HS-27A (cell line): ENCODE results near the gene SLC4A1.

Experiments
- DNase-seq: peaks from one replicate; pipeline ENCODE4 v3.0.0-alpha.2; 2012; ENCODE audit warnings: low read depth, missing footprints

SLC4A1 gene

DNA sequence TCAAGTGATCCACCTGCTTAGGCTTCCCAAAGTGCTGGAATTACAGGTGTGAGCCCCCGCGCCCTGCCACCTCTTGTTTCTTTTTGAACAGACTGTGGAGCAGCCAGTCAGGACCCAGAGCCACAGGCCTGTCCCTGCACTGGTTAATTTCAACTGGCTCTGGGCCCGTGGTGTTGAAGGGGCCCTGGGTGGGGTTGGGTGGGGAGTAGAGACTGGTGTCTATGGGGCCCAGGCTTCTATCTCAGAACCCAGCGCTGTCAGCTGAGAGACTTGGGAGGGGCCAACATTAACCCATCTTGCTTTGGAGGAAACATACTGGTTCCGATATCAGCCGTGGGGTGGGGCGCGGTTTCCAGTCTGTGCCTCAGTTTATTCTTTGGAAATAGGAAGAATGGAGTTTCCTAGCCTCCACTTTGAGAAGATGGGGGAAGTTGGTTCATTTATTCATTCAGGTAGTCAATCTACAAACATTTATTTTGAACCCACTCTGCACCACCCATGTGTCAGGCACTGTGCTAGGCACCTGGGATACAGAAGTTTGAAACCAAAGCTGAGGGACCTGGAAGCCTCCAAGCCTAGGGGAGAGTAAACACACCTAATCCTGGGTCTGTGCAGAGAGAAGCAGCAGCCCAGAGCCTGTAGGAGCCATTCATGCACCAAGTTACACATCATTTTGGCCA is 15.5 kb upstream of the SLC4A1 start:
- DNase-seq = no peak

DNA sequence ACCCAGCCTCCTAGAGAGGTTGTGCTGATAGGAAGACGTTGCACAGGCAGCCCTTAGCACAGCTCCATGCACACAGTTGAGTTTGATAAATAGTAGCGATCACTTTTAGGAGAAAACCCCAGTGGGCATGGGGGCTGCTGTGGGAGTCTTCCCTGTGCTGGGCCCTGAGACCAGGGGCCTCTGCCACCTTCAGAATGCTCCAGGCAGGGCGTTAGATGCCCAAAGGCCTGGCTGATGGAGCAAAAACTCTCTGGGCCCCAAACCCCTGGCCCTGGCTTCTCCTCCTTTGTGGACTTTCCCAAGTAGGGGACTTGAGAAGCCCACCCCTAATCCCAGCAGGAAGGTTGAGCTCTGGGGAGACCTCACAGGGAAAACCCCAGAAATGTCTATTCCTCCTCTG is 14.3 kb upstream of the SLC4A1 start:
- no peak for DNase-seq

GRCh38 chr17:44281570-44281969 is 13.6 kb upstream of the SLC4A1 start:
- DNase-seq = no peak

- no peak for DNase-seq
Observed at GRCh38 chr17:44280392-44280937, 12.5 kb upstream of the SLC4A1 start.

DNA sequence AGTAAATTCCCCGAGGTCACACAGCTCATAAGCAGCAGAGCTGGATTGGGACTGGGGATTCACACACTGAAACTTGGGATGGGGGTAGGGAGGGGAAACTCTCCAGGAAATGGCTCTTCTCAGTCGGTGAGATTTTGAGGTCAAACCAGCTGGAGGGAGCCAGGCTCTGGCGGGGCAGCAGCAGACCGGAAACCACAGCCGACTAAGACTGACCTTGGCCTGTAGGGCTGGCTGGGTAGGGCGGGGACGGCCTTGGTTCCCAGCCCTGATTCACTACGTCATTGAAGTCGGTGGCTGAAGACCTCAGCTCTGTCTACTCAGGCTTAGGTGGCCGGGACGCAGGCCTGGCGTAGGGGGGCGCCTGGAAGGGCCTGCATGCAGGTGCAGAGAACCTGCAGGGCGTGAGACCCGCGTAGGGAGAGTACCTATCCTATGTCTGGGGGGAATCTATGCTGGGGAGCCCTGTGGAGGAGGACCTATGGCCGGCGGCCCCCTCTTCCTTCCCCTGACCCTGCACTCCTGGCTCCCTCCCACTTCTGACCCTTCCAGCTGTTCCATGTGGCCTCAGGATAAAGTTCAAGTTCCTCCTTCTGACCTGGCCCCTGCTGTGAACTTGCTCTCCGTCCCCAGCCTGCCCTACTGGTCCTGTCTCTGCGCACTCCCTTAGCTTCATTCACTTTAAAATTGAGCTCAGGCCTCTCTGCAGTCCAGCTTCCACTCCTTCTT is 11.9 kb upstream of the SLC4A1 start:
- DNase-seq = peak; percentile 29

GRCh38 chr17:44279346-44279665 is 11.4 kb upstream of the SLC4A1 start:
- no peak for DNase-seq

GRCh38 chr17:44277976-44278375 is 10.0 kb upstream of the SLC4A1 start:
- no peak for DNase-seq

GRCh38 chr17:44273607-44274006 is 5.7 kb upstream of the SLC4A1 start:
- DNase-seq = no peak

- no peak for DNase-seq
Observed at GRCh38 chr17:44272954-44273353, 5.0 kb upstream of the SLC4A1 start.

DNA sequence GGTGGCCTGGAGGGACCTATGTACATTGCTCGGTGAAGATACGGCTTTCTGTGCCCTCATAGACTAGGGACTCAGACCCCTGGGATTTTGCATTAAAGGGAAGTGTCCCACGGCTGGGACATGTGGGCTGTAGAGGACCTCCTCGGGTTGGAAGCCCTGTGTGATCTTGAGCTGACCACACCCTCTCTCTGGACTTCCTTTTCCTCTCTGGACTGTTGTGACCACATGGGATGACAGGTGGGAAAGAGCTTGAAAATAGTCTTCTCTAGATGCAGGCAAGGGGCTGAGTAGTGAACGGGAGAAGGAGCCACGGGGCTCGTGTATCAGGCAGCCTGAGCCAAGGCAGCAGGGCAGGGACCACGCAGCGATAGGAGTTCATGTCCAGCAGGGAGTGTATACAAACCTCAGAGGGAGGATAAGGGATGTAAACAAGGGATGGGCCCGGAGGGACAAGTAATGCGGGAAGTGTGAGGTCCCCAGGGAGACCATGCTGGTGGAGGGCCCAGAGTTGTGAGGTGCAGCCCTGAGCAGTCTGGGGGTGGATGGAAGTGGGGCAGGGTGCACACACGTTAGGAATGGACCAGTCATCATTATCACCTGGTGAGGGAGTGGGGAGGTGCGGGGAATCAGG is 4.5 kb upstream of the SLC4A1 start:
- no peak for DNase-seq

- DNase-seq = no peak
Observed at GRCh38 chr17:44269535-44270240, 1.8 kb upstream of the SLC4A1 start.

DNA sequence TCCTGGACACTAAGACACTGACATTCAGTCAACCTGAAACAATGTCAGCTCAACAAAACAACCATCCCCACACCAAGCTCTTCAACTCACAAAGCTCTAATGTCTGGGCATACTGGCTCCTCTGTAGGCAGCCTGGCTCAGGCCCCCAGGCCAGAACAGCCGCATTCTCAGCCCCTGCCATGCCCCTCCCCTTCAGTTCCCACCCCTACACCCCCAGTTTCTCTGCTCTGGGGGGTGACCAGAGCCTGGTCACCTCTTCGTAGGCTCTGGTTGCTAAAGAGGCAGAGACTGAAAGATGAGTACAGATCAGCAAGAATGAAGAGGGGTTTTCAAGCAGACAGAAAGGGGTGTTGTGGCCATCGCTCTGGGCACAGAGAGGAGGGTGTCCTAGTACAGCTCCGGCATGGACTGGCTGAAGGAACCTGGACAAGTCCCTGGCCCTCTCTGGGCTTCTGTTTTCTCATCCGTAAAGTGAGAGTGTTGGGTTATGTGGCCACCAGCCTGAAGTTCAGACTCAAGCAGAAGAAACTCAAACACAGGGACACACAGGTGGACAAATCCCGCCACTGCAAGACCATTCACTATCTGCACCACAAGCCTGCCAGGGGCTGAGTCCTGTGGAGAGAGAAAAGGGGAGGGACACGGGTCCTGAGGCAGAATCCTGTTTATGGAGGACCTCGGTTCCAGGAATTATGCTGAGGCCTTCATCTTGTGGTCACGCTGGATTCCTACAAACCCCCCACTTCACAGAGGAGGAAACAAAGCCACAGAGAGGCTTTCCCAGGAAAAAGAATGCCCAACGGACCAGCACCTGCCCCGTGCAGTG is 987 bp upstream of the SLC4A1 start:
- no peak for DNase-seq

- DNase-seq = no peak
Observed at GRCh38 chr17:44267165-44267455, 825 bp downstream of the SLC4A1 start.

DNA sequence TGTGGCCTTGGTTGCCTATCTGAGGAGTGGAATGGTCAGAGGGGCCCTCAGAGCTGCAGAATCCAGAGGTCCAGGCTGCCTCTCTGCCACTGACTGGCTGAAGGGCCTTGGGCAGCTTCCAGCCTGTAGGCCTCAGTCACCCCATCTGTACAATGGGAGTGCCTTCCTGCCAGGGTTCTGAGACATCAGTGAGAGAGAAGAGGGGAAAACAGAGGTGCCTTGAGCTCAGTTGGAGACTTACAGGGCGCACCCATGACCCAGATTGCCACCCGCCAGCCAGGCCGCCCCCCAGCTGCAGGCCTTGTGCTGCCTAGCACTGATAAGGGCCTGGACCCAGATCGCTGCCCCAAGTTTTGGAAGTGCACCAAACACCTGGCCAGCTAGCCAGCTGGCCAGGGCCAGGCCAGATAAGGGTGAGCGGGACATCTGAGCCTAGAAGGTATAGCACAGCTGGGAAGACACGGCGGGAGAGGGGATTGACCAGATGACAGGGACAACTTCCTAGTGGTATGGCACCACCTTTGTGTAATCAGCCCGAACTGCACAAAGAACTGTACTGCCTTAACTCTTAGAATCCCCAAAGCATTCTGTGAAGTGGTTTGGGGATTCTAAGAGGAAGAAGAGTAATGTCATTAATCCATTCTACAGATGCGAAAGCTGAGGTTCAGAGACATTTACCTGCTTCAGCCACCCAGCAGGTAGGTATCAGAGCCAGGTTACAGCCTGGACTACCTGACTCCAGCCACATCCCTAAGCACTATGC is 1.4 kb downstream of the SLC4A1 start:
- no peak for DNase-seq

- DNase-seq = no peak
Observed at GRCh38 chr17:44263345-44263902, 4.5 kb downstream of the SLC4A1 start.

- DNase-seq = no peak
Observed at GRCh38 chr17:44262654-44263225, 5.2 kb downstream of the SLC4A1 start.

DNA sequence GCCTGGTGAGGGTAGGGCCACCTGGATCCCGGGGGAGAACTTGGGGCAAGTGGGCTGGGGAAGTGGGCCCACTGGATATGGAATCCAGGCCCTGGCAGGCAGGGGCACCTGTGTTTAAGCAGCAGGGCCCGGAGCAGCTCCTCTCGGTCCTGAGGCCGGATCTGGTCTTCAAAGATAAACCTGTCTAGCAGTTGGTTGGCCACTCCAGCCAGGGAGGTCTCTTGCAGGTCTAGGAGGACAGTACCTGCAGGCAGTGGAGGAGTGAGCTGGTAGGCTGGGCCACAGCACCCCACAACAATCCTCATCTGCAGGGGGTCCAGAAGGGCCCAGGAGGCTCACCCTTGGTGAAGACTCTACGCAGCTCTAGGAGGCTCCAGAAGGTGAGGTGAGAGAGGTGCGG is 7.6 kb downstream of the SLC4A1 start:
- DNase-seq = no peak

GRCh38 chr17:44258811-44259351 is 9.1 kb downstream of the SLC4A1 start:
- DNase-seq = no peak

DNA sequence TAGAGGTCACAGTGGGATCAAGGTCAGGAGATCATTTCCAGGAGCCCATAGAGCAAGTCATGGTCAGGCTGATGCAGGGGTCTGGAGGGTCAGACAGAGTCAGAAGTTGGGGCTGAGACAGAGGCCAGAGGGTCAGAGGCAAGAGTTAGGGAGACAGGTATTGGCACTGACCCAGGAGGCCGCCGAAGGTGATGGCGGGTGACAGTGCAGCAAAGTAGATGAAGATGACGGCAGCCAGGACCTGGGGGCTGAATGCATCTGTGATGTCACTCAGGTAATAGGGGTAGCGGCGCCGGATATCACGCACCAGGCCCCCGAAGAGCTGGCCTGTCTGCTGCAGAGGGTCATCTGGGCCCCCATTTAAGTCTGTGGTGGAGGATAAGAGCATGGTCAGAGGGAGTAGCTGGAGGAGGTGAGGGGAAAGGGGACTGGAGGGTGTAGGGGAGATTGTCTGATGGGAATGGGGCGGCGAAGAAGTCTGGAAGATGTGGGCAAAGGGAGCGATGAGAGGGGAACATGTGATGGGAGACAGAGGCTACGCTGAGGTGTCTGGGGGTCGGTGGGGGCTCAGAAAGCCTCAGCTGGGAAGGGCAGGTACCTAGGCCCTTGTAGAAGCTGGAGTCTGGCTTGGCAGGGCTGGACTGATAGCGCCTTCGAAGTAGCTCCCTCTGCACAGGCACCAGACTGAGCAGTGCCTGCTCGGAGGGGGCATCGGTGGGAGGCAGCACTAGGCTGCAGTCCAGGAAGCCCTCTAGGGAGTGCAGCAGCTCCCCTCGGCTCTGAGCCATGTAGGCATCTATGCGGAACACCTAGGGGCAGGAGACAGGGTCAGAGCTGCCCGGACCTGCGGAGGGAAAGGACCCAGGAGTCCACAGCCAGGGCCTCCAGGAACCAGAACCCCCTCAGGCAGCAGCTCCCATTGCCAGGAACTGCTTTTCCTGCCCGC is 9.8 kb downstream of the SLC4A1 start:
- DNase-seq = no peak
